ENCODE results near the gene ABLIM3.

DNA sequence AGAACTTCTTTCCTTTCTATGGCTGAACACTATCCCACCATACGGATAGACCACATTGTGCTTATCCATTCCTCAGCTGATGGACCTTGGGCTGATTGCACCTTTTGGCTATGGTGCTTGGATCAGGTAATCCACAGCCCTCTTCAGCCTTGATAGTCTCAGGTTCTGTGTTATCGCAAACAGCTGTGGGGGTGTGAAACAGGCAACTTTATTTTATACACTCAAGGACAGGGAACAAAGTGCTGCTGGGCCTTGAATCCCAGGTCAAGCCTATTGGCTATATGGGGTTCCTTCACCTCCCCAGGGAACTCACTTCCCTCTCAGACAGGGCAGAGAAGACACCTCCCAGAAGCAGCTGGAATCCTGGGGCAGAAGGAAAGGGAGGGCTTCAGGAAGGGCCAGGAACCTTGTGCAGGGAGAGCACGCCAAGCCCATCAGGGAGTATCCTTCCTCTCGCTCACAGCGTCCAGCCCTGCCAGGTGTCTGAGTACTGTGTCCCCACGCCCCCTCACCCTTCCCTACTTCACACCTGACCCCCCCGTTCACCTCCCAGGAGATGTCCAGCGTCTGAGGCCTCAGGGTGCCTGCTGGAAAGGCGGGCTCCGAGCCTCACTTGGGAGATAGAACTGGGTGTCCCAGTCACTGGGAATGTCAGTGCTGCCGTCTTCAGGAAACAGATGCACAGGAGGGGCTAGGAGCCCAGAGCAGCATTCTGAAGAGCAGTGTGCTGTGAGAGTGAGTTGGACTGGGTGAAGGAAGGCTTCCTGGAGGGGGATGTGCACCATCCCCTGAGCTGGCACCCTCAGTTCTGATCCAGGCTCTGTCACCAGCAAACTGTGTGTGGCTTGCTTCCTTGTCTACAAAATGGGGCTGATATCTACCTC lies 163.1 kb downstream of the ABLIM3 start:
- TF ChIP-seq, protein P1, sequence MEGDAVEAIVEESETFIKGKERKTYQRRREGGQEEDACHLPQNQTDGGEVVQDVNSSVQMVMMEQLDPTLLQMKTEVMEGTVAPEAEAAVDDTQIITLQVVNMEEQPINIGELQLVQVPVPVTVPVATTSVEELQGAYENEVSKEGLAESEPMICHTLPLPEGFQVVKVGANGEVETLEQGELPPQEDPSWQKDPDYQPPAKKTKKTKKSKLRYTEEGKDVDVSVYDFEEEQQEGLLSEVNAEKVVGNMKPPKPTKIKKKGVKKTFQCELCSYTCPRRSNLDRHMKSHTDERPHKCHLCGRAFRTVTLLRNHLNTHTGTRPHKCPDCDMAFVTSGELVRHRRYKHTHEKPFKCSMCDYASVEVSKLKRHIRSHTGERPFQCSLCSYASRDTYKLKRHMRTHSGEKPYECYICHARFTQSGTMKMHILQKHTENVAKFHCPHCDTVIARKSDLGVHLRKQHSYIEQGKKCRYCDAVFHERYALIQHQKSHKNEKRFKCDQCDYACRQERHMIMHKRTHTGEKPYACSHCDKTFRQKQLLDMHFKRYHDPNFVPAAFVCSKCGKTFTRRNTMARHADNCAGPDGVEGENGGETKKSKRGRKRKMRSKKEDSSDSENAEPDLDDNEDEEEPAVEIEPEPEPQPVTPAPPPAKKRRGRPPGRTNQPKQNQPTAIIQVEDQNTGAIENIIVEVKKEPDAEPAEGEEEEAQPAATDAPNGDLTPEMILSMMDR (IDR thresholded peaks at IDR 0.05), result no peak
- TF ChIP-seq EP300 (IDR thresholded peaks at IDR 0.05) (no peak), POLR2A (IDR thresholded peaks at IDR 0.05) (no peak)

Data from gastroesophageal sphincter (tissue), 3 donors.